ENCODE measurements around the gene PAOX. TPM values are rescaled to one million over a fixed set of nuclear protein-coding genes. Genes with fewer than 3 reads are reported as not detected.
"Not testable (repeated sequence)": the region's sequence is repeated elsewhere in the genome, so short reads cannot be mapped to it uniquely, and the experiment has no call there.

The PAOX gene
- total and polyA plus RNA-seq, 2 experiments from 2014 or later: 14.8 to 20.1 TPM

DNA sequence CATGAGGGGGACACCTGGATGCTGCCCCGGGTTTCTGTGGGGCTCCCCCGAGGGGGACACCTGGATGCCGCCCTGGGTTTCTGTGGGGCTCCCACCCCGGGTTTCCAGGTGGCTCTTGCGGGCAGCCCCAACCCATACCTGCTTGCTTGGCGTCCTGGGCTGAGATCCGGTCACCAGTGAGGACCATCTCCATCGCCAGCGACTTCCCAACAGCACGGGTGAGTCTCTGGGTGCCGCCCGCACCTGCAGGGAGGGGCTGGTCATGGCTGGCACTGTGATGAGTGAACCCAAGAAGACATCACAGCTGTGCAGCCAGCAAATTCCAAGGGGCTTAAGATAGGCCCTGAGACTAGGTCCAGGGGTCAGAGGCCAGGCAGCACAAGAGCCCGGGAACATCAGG lies 12.3 kb upstream of the PAOX start:
- TF ChIP-seq, protein P1, sequence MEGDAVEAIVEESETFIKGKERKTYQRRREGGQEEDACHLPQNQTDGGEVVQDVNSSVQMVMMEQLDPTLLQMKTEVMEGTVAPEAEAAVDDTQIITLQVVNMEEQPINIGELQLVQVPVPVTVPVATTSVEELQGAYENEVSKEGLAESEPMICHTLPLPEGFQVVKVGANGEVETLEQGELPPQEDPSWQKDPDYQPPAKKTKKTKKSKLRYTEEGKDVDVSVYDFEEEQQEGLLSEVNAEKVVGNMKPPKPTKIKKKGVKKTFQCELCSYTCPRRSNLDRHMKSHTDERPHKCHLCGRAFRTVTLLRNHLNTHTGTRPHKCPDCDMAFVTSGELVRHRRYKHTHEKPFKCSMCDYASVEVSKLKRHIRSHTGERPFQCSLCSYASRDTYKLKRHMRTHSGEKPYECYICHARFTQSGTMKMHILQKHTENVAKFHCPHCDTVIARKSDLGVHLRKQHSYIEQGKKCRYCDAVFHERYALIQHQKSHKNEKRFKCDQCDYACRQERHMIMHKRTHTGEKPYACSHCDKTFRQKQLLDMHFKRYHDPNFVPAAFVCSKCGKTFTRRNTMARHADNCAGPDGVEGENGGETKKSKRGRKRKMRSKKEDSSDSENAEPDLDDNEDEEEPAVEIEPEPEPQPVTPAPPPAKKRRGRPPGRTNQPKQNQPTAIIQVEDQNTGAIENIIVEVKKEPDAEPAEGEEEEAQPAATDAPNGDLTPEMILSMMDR (IDR thresholded peaks at IDR 0.05; ENCODE audit: low read depth, low read length): no peak
- H3K4me3 ChIP-seq: no peak overlapping the region
- H3K36me3 ChIP-seq: peaks cover 55% of the 10 kb centered on the region

DNA sequence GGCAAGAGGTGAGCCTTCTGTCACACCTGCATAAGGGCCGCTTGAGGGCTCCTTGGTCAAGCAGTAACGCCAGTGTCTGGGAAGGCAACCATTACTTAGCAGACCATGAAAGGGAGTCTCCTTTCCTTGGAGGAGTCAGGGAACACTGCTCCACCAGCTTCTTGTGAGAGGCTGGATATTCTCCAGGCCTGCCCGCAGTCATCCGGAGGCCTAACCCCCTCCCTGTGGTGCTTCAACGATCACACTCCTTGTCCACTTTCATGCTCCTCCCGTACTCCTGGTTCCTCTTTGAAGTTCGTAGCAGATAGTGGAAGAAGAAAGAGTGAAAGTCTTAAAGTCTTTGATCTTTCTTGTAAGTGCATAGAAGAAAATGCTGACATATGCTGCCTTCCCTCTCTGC lies 11.6 kb upstream of the PAOX start:
- not testable (repeated sequence) for DNase-seq (ENCODE audit: low read depth in 1 of 2, low spot score in 1 of 2); H3K4me3 ChIP-seq; H3K4me1 ChIP-seq (ENCODE audit: low read depth); H3K9me3 ChIP-seq (ENCODE audit: low read depth); H3K27me3 ChIP-seq; H3K27ac ChIP-seq
- H3K36me3 ChIP-seq: peaks cover 49% of the 10 kb centered on the region

More for the DNA sequence above, 12.3 kb upstream of the PAOX start:
- no peaks in the 10 kb centered on the region for H3K27me3 ChIP-seq
- no peak overlapping the region for H3K27ac ChIP-seq
- no peak for DNase-seq (ENCODE audit: low read depth in 1 of 2, low spot score in 1 of 2)
- H3K4me1 ChIP-seq (ENCODE audit: low read depth): no peaks in the 10 kb centered on the region
- H3K9me3 ChIP-seq (ENCODE audit: low read depth): no peaks in the 10 kb centered on the region

DNA sequence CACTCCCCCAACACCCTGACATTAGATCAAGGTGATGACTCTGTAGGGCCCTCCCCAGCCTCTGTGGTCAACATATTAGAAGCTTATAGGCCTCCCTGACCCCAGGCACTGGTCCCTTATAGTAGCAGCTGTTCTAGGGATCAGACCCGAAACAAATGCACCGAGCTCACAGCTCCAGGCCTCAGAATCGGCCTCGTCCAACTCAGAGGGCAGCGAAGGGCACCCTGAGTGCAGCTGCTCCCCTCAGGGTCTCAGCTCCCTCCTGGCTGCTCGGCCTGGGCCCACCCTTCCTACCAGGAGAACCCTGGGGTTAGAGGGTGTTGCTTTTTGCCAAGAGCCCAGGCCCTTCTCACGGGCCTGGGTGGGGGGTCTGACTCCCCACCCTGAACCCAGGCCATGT lies 10.9 kb upstream of the PAOX start:
- Histone ChIP-seq H3K27me3 (no peaks in the 10 kb centered on the region), H3K4me3 (no peak overlapping the region), H3K36me3 (peaks cover 49% of the 10 kb centered on the region), H3K27ac (peak overlapping the region; percentile 43), H3K9me3 (ENCODE audit: low read depth) (no peaks in the 10 kb centered on the region), H3K4me1 (ENCODE audit: low read depth) (no peaks in the 10 kb centered on the region)
- TF ChIP-seq, protein P1 (IDR thresholded peaks at IDR 0.05; ENCODE audit: low read depth, low read length): no peak
- DNase-seq (ENCODE audit: low read depth in 1 of 2, low spot score in 1 of 2): no peak

DNA sequence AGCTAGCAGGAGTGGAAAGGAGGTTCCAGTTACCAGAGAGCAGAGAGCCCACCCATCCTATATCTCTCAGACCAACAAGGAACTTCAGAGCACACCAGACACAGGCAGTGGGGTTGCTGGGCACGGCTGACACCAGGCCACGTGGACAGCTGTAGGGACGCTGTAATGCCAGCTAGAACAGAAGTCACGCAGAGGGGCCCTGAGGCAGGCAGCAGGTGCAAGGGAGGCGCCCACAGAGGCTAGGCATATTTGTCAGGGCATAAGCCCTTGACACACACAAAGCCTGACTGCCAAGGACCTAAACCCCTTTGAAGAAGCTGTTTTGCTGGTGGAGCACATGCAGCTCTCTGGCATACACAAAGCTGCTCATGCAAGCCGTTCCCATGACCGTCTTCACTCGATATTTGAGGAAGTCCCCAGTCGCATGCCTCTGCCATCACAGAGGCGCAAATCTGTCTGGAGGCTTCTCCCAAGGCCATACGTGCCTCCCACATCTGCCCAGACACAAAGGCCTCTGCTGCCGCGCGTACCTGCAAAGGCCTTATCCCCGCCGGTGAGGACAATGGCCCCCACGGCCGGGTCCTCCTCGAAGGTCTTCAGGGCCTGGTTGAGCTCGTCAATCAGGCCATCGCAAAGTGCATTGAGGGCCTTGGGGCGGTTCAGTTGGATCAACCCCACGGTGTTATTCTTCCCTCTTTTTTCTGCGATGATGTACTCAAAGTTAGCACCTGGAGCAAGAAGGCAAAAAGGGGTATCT lies 8.9 kb upstream of the PAOX start:
- TF ChIP-seq, protein P1 (IDR thresholded peaks at IDR 0.05; ENCODE audit: low read depth, low read length): no peak
- Histone ChIP-seq H3K9me3 (ENCODE audit: low read depth) (no peaks in the 10 kb centered on the region), H3K27me3 (peaks cover 5% of the 10 kb centered on the region), H3K4me1 (ENCODE audit: low read depth) (no peaks in the 10 kb centered on the region), H3K27ac (no peak overlapping the region), H3K36me3 (peaks cover 38% of the 10 kb centered on the region), H3K4me3 (no peak overlapping the region)
- DNase-seq (ENCODE audit: low read depth in 1 of 2, low spot score in 1 of 2): no peak

DNA sequence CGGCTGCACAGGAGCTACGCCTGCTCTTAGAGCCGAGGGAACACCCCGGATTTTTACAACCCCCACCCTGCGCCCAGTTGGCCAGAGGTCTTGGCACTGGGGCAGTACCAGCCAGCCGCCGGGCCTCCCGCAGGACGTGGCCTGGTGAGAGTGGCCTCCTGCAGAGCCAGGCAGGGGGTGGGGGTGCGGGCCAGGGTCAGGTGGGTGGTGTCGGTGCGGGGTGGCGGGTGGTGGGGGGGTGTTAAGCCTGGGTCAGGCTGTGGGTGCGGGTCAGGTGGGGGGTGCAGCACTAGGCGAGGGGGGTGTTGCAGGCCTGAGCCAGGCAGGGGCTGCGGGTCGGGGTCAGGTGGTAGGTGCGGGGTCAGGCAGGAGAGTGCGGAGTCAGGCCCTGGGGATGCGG lies 6.6 kb upstream of the PAOX start:
- peaks cover 22% of the 10 kb centered on the region for H3K27me3 ChIP-seq
- DNase-seq (ENCODE audit: low read depth in 1 of 2, low spot score in 1 of 2): no peak
- no peaks in the 10 kb centered on the region for H3K4me1 ChIP-seq (ENCODE audit: low read depth)
- no peak overlapping the region for H3K27ac ChIP-seq
- H3K9me3 ChIP-seq (ENCODE audit: low read depth): no peaks in the 10 kb centered on the region
- peaks cover 20% of the 10 kb centered on the region for H3K36me3 ChIP-seq
- TF ChIP-seq, protein P1 (IDR thresholded peaks at IDR 0.05; ENCODE audit: low read depth, low read length): no peak
- H3K4me3 ChIP-seq: peak overlapping the region; percentile 75

Data from cardiac muscle cell (in vitro differentiated cells and primary cell).